PC-3 (cell line): ENCODE measurements around the gene P2RY6. TPM values are rescaled to one million over a fixed set of nuclear protein-coding genes. Genes with fewer than 3 reads are reported as not detected.
"Not testable (repeated sequence)": the region's sequence is repeated elsewhere in the genome, so short reads cannot be mapped to it uniquely, and the experiment has no call there.

ENCODE experiments used
- ATAC-seq: fragments of 200-7000 bp; cut with Tn5 transposase; 2 replicates; pipeline ENCODE4 v1.9.1; 2020; ENCODE audit warnings: mild to moderate bottlenecking, moderate library complexity
- BruUV-seq: library from RNA; stranded (reverse); fragments of 400-500 nt; replicated peaks from 2 replicates; lab custom pipeline; 2021; lab: Mats Ljungman, UMichigan
- CTCF ChIA-PET: fragments of 300-600 bp; sonication (Branson Sonifier 250); formaldehyde crosslinking; loops from one replicate; lab custom pipeline; 2022; ENCODE audit warnings: antibody characterized with exemption; lab: Charles Lee
- POLR2A ChIA-PET: fragments of 300-600 bp; sonication (Branson Sonifier 250); formaldehyde crosslinking; loops from one replicate; lab custom pipeline; 2022; ENCODE audit warnings: antibody characterized with exemption; ENCODE audit not compliant: unreplicated experiment; lab: Charles Lee
- DNase-seq: peaks from one replicate; pipeline ENCODE4 v3.0.0-alpha.2; 2015
- H2AFZ ChIP-seq: fragments of 300-600 bp; sonication (generic); 2 replicates; pipeline ENCODE4 v1.6.0; 2016; ENCODE audit warnings: antibody characterized with exemption, low read length
- H3F3A ChIP-seq: fragments of 300-600 bp; sonication (generic); one replicate; pipeline ENCODE4 v1.6.0; 2017; ENCODE audit warnings: antibody characterized with exemption, low read length, control low read depth, mild to moderate bottlenecking; ENCODE audit not compliant: unreplicated experiment
- H3K27ac ChIP-seq: fragments of 300-600 bp; sonication (generic); 2 replicates; pipeline ENCODE4 v1.5.1; 2016; ENCODE audit warnings: mild to moderate bottlenecking, low read length
- H3K27me3 ChIP-seq: fragments of 300-600 bp; sonication (generic); 2 replicates; pipeline ENCODE4 v1.6.1; 2016; ENCODE audit warnings: low read length, mixed read lengths
- H3K36me3 ChIP-seq: fragments of 300-600 bp; sonication (generic); 2 replicates; pipeline ENCODE4 v1.6.1; 2016; ENCODE audit warnings: low read depth, mixed run types, low read length, mixed read lengths
- H3K4me1 ChIP-seq: fragments of 300-600 bp; sonication (generic); 2 replicates; pipeline ENCODE4 v1.5.1; 2016; ENCODE audit warnings: low read length; ENCODE audit not compliant: insufficient read depth
- H3K4me2 ChIP-seq: fragments of 300-600 bp; sonication (generic); 2 replicates; pipeline ENCODE4 v1.6.0; 2016; ENCODE audit warnings: low read length
- H3K4me3 ChIP-seq: fragments of 300-600 bp; sonication (generic); 2 replicates; pipeline ENCODE4 v1.5.1; 2016; ENCODE audit warnings: mild to moderate bottlenecking, low read length, mixed read lengths
- H3K79me2 ChIP-seq: fragments of 300-600 bp; sonication (generic); 2 replicates; pipeline ENCODE4 v1.6.1; 2017; ENCODE audit warnings: low read length, mixed read lengths
- H3K9ac ChIP-seq: fragments of 300-600 bp; sonication (generic); 2 replicates; pipeline ENCODE4 v1.6.0; 2016; ENCODE audit warnings: mild to moderate bottlenecking, low read length
- H3K9me2 ChIP-seq: fragments of 300-600 bp; sonication (generic); replicated peaks from 2 replicates; pipeline ENCODE4 v1.6.1; 2016; ENCODE audit warnings: mixed run types, low read length, mixed read lengths
- H3K9me3 ChIP-seq: fragments of 300-600 bp; sonication (generic); 2 replicates; pipeline ENCODE4 v1.6.1; 2016; ENCODE audit warnings: low read length, mixed read lengths
- H4K20me1 ChIP-seq: fragments of 300-600 bp; sonication (generic); 2 replicates; pipeline ENCODE4 v1.6.1; 2016; ENCODE audit warnings: low read length, mixed read lengths
- EZH2 ChIP-seq: fragments of 300-600 bp; sonication (generic); IDR thresholded peaks from one replicate; pipeline ENCODE4 v1.6.1; 2017; ENCODE audit warnings: antibody characterized with exemption, mild to moderate bottlenecking, low read length; ENCODE audit not compliant: unreplicated experiment
- EZH2phosphoT487 ChIP-seq: fragments of 300-600 bp; sonication (generic); IDR thresholded peaks from 2 replicates; pipeline ENCODE4 v1.6.1; 2018; ENCODE audit warnings: mild to moderate bottlenecking, antibody characterized with exemption, low read length, borderline replicate concordance
- intact Hi-C: fragments of 100-400 bp; cut with micrococcal nuclease; formaldehyde crosslinking; loops from 2 replicates; pipeline ENCODE4 v1.9.0; 2023
- total RNA-seq: library from RNA; depleted of rRNA; stranded (reverse); fragments of >200 nt; gene quantifications from 2 replicates; pipeline ENCODE4 v1.2.3, GENCODE V29; 2014
- TF ChIP-seq, protein P1 (sequence below): fragments of 300-600 bp; sonication (generic); conservative IDR thresholded peaks from 2 replicates; pipeline ENCODE4 v1.5.1; 2017; ENCODE audit warnings: antibody characterized with exemption, low read depth, mild to moderate bottlenecking, low read length

Gene P2RY6
- total RNA-seq, 1 experiment from 2014 or later, result 2.0 TPM

GRCh38 chr11:73270016-73270854, 1.9 kb upstream of the P2RY6 start:
- Histone ChIP-seq H3K4me1 (peaks cover 48% of the 10 kb centered on the region), H3K4me3 (peak overlapping the region; percentile 1; the same call in 1 of the 2 replicates), H3K27me3 (no peaks in the 10 kb centered on the region), H3F3A (peaks cover 3% of the 10 kb centered on the region), H3K9me2 (no peaks in the 10 kb centered on the region), H4K20me1 (no peaks in the 10 kb centered on the region), H3K79me2 (no peaks in the 10 kb centered on the region), H3K9me3 (no peaks in the 10 kb centered on the region), H3K9ac (no peak overlapping the region; the same call in 1 of the 2 replicates), H2AFZ (peak overlapping the region; percentile 27), H3K36me3 (no peaks in the 10 kb centered on the region), H3K27ac (peak overlapping the region; percentile 64), H3K4me2 (peak overlapping the region; percentile 42)
- ATAC-seq, result no peak; the same call in 1 of the 2 replicates
- intact Hi-C loops, result no loop called here
- POLR2A ChIA-PET, result no interaction called here
- no peak for DNase-seq
- no peak for TF ChIP-seq EZH2phosphoT487
- TF ChIP-seq, protein P1, sequence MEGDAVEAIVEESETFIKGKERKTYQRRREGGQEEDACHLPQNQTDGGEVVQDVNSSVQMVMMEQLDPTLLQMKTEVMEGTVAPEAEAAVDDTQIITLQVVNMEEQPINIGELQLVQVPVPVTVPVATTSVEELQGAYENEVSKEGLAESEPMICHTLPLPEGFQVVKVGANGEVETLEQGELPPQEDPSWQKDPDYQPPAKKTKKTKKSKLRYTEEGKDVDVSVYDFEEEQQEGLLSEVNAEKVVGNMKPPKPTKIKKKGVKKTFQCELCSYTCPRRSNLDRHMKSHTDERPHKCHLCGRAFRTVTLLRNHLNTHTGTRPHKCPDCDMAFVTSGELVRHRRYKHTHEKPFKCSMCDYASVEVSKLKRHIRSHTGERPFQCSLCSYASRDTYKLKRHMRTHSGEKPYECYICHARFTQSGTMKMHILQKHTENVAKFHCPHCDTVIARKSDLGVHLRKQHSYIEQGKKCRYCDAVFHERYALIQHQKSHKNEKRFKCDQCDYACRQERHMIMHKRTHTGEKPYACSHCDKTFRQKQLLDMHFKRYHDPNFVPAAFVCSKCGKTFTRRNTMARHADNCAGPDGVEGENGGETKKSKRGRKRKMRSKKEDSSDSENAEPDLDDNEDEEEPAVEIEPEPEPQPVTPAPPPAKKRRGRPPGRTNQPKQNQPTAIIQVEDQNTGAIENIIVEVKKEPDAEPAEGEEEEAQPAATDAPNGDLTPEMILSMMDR, result no peak
- TF ChIP-seq EZH2, result no peak
- BruUV-seq, result no TSS peak
- CTCF ChIA-PET, result interaction anchor here (0.8 kb wide), 1 partner anchor 19 kb away, joined by 3 read pairs; no protein-coding TSS in a partner anchor

DNA sequence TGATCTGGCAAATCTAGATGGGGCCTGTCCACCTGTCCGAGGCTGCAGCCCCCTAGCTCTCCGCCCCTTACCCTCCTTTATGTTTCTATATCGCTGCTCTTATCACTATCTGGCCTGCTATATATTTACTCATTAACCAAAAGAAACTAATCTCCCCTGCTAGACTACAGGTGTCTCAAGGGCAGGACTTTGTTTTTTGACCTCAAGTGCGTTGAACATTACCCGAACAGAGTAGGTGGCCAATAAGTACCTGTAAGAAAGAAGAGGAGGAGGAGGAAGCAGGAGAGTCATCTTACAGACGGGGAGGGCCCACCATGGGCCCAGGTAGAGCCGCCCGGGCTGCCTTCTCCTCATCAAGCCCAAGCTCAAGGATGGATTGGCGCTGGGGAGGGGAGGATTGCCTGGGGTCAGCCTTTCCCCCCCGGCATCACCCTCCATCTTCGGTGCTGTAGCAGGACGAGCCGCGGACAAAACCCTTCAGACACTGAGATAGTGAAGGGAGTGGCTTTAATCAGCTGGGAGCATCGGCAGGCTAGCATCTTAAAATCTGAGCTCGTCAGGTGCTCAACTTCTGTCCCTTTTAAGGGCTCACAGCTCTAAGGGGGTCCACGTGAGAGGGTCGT, 1.2 kb upstream of the P2RY6 start:
- Histone ChIP-seq H3K9me2 (no peaks in the 10 kb centered on the region), H3K27ac (peak overlapping the region; percentile 66; the same call in 1 of the 2 replicates), H3K9me3 (no peaks in the 10 kb centered on the region), H3K79me2 (no peaks in the 10 kb centered on the region), H3K4me3 (no peak overlapping the region), H3K9ac (no peak overlapping the region), H3K4me2 (no peak overlapping the region), H2AFZ (no peak overlapping the region), H3K36me3 (no peaks in the 10 kb centered on the region), H3F3A (peaks cover 3% of the 10 kb centered on the region), H3K4me1 (peaks cover 48% of the 10 kb centered on the region), H4K20me1 (no peaks in the 10 kb centered on the region), H3K27me3 (no peaks in the 10 kb centered on the region)
- ChIA-PET CTCF (interaction anchor here (0.8 kb wide), 1 partner anchor 18 kb away, joined by 3 read pairs; no protein-coding TSS in a partner anchor), POLR2A (no interaction called here)
- TF ChIP-seq EZH2phosphoT487 (no peak), EZH2 (no peak)
- TF ChIP-seq, protein P1, result no peak
- intact Hi-C loops, result no loop called here
- DNase-seq (no peak), ATAC-seq (no peak)
- BruUV-seq, result no TSS peak

- CTCF ChIA-PET, H2AFZ ChIP-seq, H3K9ac ChIP-seq, H3K36me3 ChIP-seq, POLR2A ChIA-PET, H3K4me3 ChIP-seq, H3K79me2 ChIP-seq, H4K20me1 ChIP-seq, intact Hi-C loops, BruUV-seq, ATAC-seq, H3F3A ChIP-seq, H3K27me3 ChIP-seq, DNase-seq, H3K9me3 ChIP-seq, H3K9me2 ChIP-seq: not testable (repeated sequence)
- H3K27ac ChIP-seq, result peak overlapping the region; percentile 66
- H3K4me1 ChIP-seq, result peaks cover 48% of the 10 kb centered on the region
- H3K4me2 ChIP-seq, result peak overlapping the region; percentile 18; the same call in 1 of the 2 replicates
Measured at GRCh38 chr11:73271478-73271865, 666 bp upstream of the P2RY6 start.
